Measurements from ENCODE around the gene TPSB2.

GRCh38 chr16:1261131-1261892, 31.3 kb upstream of the TPSB2 start:
- TF ChIP-seq CTCF (IDR thresholded peaks at IDR 0.05) (no peak), ZFX (IDR thresholded peaks at IDR 0.05; ENCODE audit: borderline replicate concordance) (no peak)
